Measurements from ENCODE around the gene AGFG2. TPM values are rescaled to one million over a fixed set of nuclear protein-coding genes. Genes with fewer than 3 reads are reported as not detected.

AGFG2 gene
- total RNA-seq, 2 experiments from 2014 or later, result 52.4 to 55.4 TPM

DNA sequence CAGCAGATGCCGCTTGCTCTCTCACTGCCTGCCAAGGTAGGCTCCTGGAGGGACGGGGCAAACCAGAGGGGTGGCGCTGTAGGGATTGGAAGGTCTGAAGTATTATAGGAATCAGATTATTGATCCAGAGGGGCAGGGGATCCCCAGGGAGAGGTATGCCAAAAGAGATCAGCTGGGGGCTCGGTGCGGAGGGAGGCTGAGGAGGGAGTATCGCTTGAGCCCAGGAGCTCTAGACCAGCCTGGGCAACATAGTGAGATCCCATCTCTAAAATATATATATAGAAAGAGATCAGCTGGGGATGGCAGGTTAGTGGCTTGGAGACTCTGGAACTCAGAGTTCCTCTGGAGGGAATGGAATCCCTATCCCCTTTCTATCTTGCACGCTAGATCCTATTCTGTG is 56.2 kb downstream of the AGFG2 start:
- no peak overlapping the region for H3K4me3 Mint-ChIP-seq

DNA sequence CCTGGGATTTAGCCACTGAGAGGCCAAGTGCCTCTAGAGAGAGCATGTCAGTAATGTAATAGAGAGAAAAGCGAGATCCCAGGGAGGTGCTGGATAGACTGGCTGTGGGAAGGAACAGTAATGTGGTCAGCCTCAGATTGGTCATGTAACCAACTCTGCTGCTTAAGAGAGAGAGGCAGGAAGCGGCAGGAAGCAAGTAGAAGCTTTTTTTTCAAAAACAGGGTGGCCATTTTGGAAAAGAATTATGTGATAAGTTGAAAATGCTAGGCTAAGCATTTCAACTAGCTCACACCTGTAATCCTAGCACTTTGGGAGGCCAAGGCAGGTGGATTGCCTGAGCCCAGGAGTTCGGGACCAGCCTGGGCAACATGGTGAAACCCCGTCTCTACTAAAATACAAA is 59.4 kb downstream of the AGFG2 start:
- H3K27ac Mint-ChIP-seq, result no peak overlapping the region
- no peaks in the 10 kb centered on the region for H3K36me3 Mint-ChIP-seq
- no peak for DNase-seq
- no peaks in the 10 kb centered on the region for H3K9me3 Mint-ChIP-seq
- peaks cover 3% of the 10 kb centered on the region for H3K4me1 Mint-ChIP-seq
- no peak overlapping the region for H3K4me3 Mint-ChIP-seq
- H3K27me3 Mint-ChIP-seq, result no peaks in the 10 kb centered on the region

More for the DNA sequence above, 56.2 kb downstream of the AGFG2 start:
- H3K36me3 Mint-ChIP-seq, result no peaks in the 10 kb centered on the region
- H3K9me3 Mint-ChIP-seq, result no peaks in the 10 kb centered on the region
- peaks cover 3% of the 10 kb centered on the region for H3K4me1 Mint-ChIP-seq
- H3K27ac Mint-ChIP-seq, result no peak overlapping the region
- DNase-seq, result no peak
- H3K27me3 Mint-ChIP-seq, result peaks cover 4% of the 10 kb centered on the region

DNA sequence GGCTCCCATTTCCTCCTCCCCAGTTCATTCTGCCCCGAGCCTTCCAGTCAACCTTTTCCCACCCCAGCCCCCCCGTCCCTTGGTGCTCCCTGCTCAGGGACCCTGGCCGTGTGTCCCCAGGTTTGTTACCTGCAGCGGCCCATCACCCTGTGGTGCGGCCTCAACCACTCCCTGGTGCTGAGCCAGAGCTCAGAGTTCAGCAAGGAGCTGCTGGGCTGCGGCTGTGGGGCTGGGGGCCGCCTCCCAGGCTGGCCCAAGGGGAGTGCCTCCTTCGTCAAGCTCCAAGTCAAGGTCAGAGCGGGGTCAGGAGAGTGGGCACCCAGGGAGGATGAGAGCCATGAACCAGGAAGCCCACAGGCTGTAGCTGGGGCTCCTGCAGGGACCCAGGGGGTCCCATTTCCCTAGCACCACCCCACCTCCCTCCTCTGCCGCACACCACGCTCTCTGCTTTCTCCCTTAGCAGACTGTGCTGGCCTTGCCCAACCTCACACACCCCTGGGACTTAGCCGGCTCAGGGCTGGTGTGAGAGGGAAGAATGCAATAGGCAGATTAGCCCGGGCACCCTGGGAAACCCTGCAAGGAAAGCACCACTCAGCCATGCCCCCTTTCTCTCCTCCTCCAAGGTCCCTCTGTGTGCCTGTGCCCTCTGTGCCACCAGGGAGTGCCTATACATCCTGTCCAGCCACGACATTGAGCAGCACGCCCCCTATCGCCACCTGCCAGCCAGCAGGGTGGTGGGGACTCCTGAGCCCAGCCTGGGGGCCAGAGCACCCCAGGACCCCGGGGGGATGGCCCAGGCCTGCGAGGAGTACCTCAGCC is 61.1 kb downstream of the AGFG2 start:
- Mint-ChIP-seq H3K4me3 (no peak overlapping the region), H3K36me3 (no peaks in the 10 kb centered on the region), H3K9me3 (no peaks in the 10 kb centered on the region), H3K27me3 (no peaks in the 10 kb centered on the region), H3K4me1 (peaks cover 8% of the 10 kb centered on the region), H3K27ac (no peak overlapping the region)
- no peak for DNase-seq

DNA sequence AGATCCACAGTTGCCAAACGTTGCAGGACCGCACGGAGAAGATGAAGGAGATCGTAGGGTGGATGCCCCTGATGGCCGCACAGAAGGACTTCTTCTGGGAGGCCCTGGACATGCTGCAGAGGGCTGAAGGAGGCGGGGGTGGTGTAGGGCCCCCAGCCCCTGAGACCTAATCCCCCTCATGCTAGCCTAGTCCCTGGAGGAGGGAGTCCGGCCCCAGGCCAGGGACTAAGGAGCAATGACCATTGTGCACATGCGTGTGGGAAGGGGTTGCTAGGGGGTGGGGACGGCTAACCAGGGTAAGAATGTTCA is 61.7 kb downstream of the AGFG2 start:
- Mint-ChIP-seq H3K27ac (no peak overlapping the region), H3K36me3 (no peaks in the 10 kb centered on the region), H3K27me3 (no peaks in the 10 kb centered on the region), H3K4me3 (no peak overlapping the region), H3K9me3 (no peaks in the 10 kb centered on the region), H3K4me1 (peaks cover 12% of the 10 kb centered on the region)
- no peak for DNase-seq

DNA sequence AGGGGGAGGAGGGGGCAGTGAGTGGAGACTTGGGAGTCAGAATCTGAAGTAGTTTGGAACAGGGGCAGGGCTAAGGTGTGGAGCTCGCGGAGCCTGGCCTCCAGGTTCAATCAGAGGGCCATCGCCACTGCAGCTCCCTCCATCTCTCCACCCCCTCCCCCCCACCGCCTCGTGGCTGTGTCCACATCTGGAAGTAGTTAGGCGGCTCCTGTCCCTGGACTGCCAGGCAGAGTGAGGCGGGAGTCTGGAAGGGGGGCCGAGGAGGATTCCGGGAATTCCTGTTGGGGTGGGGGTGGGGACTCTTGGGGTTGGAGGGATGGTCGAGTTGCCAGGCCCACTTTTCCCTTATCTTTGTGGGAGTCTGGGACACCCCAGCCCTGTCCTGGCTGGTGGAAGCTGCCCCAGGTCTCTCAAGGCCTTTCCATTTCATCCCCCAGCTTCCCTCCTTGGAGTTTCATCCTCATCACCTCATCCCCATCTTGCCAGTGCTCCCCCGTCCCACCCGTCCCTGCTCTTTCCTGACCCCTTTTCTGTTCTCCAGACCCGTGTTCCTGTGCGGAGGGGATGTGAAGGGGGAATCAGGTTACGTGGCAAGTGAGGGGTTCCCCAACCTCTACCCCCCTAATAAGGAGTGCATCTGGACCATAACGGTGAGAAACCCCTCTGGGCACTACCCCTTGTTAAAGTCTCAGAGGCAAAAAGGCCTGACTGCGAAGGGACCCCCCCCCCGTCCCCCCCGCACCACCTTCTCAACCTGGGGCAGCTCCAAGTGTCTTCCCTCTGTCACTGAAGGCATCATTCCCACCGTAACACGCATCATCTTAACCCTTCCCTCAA is 64.1 kb downstream of the AGFG2 start:
- Mint-ChIP-seq H3K36me3 (no peaks in the 10 kb centered on the region), H3K27me3 (no peaks in the 10 kb centered on the region), H3K4me1 (peaks cover 13% of the 10 kb centered on the region), H3K9me3 (no peaks in the 10 kb centered on the region), H3K27ac (no peak overlapping the region), H3K4me3 (peak overlapping the region; percentile 79)
- no peak for DNase-seq

DNA sequence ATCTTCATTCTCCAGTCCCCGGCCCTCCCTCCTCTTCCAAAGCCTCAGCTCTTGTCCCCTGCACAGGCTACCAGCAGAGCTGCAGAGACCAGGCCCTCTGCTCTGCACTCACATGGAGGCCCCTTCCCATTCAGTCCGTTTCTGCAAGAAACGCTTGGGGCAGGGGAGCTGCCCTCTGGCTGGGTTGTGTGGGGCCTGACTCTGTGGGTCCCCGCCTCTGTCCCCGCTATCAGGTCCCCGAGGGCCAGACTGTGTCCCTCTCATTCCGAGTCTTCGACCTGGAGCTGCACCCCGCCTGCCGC is 64.7 kb downstream of the AGFG2 start:
- Mint-ChIP-seq H3K27ac (peak overlapping the region; percentile 74), H3K4me1 (peaks cover 13% of the 10 kb centered on the region)

DNA sequence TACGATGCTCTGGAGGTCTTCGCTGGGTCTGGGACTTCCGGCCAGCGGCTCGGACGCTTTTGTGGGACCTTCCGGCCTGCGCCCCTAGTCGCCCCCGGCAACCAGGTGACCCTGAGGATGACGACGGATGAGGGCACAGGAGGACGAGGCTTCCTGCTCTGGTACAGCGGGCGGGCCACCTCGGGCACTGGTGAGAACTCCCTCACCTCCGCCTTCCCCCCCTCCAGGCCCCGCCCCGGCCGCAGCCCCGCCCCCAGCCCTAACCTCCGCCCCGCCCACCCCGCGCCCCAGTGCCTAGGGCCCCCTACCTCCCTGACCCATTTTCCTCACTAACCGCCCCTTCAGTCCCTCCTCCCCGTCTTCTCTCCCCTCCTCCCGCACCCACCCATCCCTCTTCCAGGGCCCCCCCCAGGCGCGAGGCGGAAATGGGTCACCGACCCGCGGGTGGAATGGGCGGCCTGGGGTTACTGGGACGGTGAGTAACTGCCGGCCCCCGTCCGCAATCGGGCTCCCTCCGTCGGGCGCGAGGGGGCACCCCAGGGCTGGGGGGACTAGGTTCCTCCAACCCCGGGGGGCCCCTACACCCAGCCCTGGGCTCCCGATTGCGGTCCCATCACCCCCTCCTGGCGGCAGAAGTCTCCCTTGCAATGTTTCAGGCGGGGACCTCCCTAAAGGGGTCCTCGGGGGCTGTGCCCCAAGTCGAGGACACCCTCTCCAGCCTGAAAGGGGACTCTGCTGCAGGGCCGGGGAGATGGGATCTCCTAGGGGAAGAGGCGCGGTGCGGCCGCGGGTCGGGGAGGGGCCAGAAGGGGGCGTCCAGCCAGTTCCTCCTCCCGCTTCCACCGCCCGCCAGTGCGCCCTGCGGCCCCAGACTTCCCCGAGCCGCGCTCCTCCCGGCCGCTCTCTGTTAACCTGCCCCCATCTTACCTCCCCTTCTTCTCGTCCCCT is 65.3 kb downstream of the AGFG2 start:
- Mint-ChIP-seq H3K27ac (peak overlapping the region; percentile 74), H3K9me3 (no peaks in the 10 kb centered on the region), H3K4me1 (peaks cover 13% of the 10 kb centered on the region), H3K27me3 (no peaks in the 10 kb centered on the region), H3K4me3 (peak overlapping the region; percentile 79), H3K36me3 (no peaks in the 10 kb centered on the region)
- DNase-seq, result peak; percentile 82

More for the DNA sequence above, 64.7 kb downstream of the AGFG2 start:
- peak overlapping the region; percentile 79 for H3K4me3 Mint-ChIP-seq
- H3K9me3 Mint-ChIP-seq, result no peaks in the 10 kb centered on the region
- no peaks in the 10 kb centered on the region for H3K27me3 Mint-ChIP-seq
- no peaks in the 10 kb centered on the region for H3K36me3 Mint-ChIP-seq
- DNase-seq, result no peak

DNA sequence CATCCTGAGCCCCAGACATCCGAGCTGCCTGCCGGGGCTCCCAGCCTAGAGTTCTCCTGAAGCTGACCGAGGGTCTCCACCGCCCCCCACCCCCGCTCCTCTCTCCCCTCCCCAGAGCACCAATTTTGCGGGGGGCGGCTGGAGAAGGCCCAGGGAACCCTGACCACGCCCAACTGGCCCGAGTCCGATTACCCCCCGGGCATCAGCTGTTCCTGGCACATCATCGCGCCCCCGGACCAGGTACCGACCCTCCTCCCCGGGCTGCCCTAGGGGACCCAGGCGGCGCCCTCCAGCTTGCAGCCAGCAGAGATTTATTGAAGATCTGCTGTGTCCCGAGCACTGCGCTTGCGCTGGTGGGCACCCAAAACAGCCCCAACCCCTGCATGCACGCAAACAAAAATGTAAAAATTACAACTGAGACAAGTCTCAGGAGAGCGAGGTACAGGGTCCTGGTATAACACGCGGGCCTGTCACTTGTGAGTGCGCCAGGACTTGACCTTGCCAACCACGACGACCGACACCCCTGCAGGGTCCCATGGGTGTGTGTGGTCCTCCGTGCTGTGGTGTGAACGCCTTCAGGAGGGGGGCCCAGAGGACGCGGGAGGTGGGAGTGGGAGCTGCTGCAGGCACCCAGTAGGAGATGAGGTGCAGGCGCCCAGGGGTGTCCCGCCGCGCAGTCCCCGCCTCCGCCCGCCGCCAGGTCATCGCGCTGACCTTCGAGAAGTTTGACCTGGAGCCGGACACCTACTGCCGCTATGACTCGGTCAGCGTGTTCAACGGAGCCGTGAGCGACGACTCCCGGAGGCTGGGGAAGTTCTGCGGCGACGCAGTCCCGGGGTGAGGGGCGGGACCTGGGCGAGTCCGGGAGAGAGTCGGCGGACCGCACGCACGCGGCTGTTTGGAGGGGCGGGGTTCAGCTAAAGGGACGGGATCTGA is 66.2 kb downstream of the AGFG2 start:
- Mint-ChIP-seq H3K27me3 (no peaks in the 10 kb centered on the region), H3K4me3 (peak overlapping the region; percentile 79), H3K4me1 (peaks cover 13% of the 10 kb centered on the region), H3K36me3 (no peaks in the 10 kb centered on the region), H3K9me3 (no peaks in the 10 kb centered on the region), H3K27ac (no peak overlapping the region)
- peak; percentile 56 for DNase-seq

DNA sequence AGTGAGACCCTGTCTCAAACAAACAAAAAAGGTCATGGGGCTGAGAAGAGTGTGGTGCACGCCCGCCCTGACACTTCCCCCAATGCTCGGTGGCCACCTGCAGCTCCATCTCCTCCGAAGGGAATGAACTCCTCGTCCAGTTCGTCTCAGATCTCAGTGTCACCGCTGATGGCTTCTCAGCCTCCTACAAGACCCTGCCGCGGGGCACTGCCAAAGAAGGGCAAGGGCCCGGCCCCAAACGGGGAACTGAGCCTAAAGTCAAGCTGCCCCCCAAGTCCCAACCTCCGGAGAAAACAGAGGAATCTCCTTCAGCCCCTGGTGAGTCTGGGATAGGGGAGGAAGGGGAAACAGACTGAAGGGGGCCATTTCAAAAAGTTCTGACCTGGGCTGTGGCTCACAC is 67.3 kb downstream of the AGFG2 start:
- Mint-ChIP-seq H3K4me3 (no peak overlapping the region), H3K27me3 (no peaks in the 10 kb centered on the region), H3K36me3 (no peaks in the 10 kb centered on the region), H3K9me3 (no peaks in the 10 kb centered on the region), H3K27ac (no peak overlapping the region), H3K4me1 (peaks cover 15% of the 10 kb centered on the region)
- no peak for DNase-seq

DNA sequence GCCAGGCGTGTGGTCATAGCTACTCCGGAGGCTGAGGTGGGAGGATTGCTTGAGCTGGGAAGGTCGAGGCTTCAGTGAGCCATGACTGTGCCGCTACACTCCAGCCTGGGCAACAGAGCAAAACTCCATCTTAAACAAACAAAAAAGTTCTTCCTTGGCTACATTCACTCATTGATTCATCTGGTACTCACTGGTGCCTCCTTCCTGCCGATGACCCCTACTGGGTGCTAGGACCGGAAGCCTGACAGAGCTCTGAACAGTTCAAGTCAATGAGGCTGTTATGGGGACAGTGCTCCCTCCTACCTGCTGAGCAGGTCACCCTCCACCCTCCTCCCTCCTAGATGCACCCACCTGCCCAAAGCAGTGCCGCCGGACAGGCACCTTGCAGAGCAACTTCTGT is 68.1 kb downstream of the AGFG2 start:
- no peaks in the 10 kb centered on the region for H3K27me3 Mint-ChIP-seq
- H3K36me3 Mint-ChIP-seq, result no peaks in the 10 kb centered on the region
- H3K9me3 Mint-ChIP-seq, result no peaks in the 10 kb centered on the region
- DNase-seq, result no peak
- no peak overlapping the region for H3K27ac Mint-ChIP-seq
- no peak overlapping the region for H3K4me3 Mint-ChIP-seq
- H3K4me1 Mint-ChIP-seq, result peaks cover 15% of the 10 kb centered on the region

DNA sequence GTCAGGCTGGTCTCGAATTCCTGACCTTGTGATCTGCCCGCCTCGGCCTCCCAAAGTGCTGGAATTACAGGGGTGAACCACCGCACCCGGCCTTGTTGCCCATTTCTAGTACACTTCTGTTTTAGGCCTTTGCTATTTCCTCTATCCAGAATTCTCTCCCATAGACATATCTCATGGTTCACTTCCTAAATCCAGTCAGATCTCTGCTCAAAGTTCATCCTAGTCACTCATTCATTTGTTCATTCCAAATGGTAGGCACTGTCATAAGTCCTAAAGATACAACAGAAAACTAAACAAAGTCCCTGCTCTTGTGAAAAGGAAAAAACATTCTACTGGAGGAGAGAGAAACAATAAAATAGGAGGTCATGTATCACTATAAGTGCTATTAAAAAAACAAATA is 71.0 kb downstream of the AGFG2 start:
- Mint-ChIP-seq H3K4me1 (peaks cover 18% of the 10 kb centered on the region), H3K4me3 (no peak overlapping the region), H3K36me3 (no peaks in the 10 kb centered on the region), H3K27ac (no peak overlapping the region), H3K9me3 (no peaks in the 10 kb centered on the region), H3K27me3 (no peaks in the 10 kb centered on the region)
- no peak for DNase-seq

DNA sequence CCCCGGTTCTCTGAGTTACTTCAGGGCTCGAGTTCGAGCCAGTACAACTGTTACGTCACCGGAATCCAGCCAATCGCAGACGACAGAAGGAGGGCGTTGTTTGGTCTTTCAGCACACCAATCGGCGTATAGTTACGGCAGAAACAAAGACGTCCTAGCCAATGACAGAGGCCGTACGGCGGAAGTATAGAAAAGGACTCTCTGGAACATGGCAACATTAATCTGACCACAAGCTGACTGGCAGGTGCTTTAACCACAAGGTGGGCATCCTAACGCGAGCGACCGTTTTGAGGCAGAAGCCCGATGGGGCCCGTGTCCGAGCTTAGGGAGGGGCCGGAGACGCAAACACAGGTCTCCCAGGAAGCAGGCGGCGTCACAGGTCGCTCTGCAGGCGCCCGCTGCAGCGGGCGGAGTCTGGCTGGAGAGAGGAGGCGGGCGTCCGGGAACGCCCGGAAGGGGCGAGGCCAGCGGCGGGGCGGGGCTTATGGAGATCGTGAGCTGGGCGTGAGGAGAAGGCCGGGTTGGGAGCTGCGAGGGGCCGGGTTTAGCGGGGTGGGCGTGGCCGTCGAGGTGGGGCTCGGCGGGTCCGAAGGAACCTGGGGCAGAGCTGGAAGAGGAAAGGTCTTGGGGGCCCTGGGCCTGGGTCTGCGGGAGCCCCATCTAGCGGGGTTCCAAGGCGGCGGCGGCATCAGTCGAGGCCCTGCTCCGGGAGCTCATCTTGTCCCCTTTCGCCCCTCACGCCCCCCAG is 73.2 kb downstream of the AGFG2 start, which contains the start of gene MOSPD3:
TSS of gene MOSPD3 (plus strand) at position 558 of the 747 bp plus-strand sequence. CDS start 252 bp downstream, outside the sequence.
- DNase-seq, result peak; percentile 99
- Mint-ChIP-seq H3K9me3 (no peaks in the 10 kb centered on the region), H3K4me3 (peak within 1 kb of the TSS; percentile 97), H3K27me3 (no peaks in the 10 kb centered on the region), H3K4me1 (peaks cover 10% of the 10 kb centered on the region), H3K27ac (peak within 1 kb of the TSS; percentile 99), H3K36me3 (no peaks in the 10 kb centered on the region)

DNA sequence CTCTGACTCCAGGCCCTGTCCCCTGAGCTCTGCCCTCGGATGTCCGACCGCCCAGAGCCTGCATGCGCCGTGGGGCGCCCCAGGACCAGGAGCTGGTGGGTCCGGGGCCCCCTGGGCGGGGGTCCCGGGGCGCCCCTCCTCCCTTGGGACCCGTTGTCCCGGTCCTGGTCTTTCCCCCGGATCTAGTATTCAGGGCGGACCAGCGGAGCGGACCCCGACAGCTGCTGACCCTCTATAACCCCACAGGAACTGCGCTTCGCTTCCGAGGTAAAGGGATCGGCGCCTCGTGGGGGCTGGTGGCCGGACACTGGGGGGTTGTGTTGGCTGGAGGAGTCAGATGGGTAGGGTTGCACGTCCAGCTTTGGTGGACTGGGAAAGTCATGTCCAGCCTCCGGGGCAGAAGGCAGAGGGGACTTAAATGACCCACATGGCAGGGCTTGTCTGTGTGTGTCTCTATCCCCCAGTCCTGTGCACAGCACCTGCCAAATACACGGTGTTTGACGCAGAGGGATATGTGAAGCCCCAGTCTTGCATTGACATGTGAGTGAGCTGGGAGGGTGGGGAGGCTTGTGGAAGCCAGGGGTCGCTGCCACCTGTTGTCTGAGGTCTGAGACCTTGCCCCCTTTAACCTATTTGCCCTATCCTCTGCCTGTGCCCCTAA is 73.9 kb downstream of the AGFG2 start:
- H3K27ac Mint-ChIP-seq, result no peak overlapping the region
- no peaks in the 10 kb centered on the region for H3K27me3 Mint-ChIP-seq
- H3K36me3 Mint-ChIP-seq, result no peaks in the 10 kb centered on the region
- H3K9me3 Mint-ChIP-seq, result no peaks in the 10 kb centered on the region
- no peak for DNase-seq
- H3K4me1 Mint-ChIP-seq, result peaks cover 10% of the 10 kb centered on the region
- peak overlapping the region; percentile 97 for H3K4me3 Mint-ChIP-seq

All from activated naive CD8-positive, alpha-beta T cell treated with anti-CD3 and anti-CD28 coated beads for 36 hours (primary cell).